NCI-H1048 (cell line): Measurements from ENCODE around the gene BCL2.
A peak's percentile ranks its signal among the peaks of the same experiment; 100 is the strongest.
"Not testable (repeated sequence)": the region's sequence is repeated elsewhere in the genome, so short reads cannot be mapped to it uniquely, and the experiment has no call there.

Source experiments
- DNase-seq: peaks from one replicate; lab custom pipeline; 2025; lab: John Stamatoyannopoulos, UW

Gene BCL2

GRCh38 chr18:63198868-63199742, 120.5 kb downstream of the BCL2 start:
- no peak for DNase-seq

GRCh38 chr18:63198098-63198760, 121.3 kb downstream of the BCL2 start:
- no peak for DNase-seq

- DNase-seq: no peak
Observed at GRCh38 chr18:63197246-63197869, 122.2 kb downstream of the BCL2 start.

GRCh38 chr18:63195326-63196159, 124.0 kb downstream of the BCL2 start:
- no peak for DNase-seq

- no peak for DNase-seq
Observed at GRCh38 chr18:63192885-63193349, 126.7 kb downstream of the BCL2 start.

DNA sequence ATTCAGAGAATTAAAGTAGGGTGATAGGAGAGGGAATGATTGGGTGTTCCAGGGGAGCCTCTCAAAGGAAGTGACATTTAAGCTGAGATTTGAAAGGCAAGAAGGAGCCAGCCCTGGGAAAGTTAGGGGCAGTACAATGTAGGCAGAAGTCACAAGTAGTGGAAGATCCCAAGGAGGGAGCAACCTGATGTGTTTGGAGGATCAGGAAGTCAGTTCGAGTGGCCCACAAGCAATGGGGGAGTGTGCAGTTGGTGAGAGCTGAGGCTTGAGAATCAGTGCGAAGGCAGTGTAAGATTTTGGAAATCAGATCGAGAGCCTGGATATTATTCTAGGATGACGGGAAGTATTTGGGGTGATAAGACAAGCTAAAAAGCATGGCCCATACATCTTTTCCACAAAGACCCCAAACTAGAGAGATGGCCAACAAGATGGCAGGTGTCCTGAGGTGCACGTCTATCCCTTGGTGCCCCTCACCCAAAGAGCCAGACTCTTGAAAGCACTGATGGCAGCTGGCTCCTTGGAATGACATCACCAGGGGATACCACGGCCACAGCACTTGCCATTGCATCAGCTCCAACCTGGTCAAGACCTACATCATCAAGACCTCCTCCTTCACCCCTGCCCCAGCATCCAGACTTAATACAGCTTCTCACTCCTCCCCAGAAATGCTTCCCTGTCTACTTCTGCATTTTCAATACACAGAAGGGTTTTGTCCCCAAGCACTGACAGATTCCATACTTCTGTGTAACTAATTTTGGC, 127.3 kb downstream of the BCL2 start:
- no peak for DNase-seq

GRCh38 chr18:63191413-63191812, 128.2 kb downstream of the BCL2 start:
- no peak for DNase-seq

GRCh38 chr18:63190838-63191237, 128.7 kb downstream of the BCL2 start:
- not testable (repeated sequence) for DNase-seq

GRCh38 chr18:63189817-63190216, 129.8 kb downstream of the BCL2 start:
- DNase-seq: no peak

- no peak for DNase-seq
Observed at GRCh38 chr18:63189041-63189440, 130.5 kb downstream of the BCL2 start.

DNA sequence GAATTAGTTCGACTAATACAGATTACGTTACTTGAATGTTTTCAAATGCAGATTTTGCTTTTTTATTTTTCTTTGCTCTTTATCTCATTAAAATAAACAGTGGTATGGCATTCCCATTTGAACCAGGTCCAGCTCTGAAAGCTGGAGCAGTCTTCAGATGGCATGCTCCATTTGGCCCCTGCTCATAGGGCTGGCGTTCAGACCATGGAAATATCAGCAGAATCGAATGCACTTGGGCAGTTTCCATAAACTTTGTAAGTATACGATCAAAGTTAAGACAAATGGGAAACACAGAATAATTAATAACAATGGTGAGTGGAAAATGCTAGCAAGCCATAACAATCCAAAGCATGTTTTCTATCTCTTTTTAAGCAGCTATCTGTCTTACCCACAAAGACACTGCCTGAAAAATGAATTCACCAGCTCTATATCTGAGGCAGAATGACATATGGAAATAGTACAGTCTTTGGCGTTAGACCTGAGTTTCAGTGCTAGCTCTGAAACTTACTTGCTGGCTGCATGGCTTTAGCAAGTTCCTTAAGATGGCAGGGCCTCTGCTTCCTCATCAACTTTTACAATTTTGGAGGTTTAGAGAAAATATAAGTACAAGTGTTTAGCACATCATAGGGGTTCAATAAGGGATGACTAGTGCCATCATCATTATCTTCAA, 131.6 kb downstream of the BCL2 start:
- no peak for DNase-seq

- no peak for DNase-seq
Observed at GRCh38 chr18:63187223-63187574, 132.4 kb downstream of the BCL2 start.

DNA sequence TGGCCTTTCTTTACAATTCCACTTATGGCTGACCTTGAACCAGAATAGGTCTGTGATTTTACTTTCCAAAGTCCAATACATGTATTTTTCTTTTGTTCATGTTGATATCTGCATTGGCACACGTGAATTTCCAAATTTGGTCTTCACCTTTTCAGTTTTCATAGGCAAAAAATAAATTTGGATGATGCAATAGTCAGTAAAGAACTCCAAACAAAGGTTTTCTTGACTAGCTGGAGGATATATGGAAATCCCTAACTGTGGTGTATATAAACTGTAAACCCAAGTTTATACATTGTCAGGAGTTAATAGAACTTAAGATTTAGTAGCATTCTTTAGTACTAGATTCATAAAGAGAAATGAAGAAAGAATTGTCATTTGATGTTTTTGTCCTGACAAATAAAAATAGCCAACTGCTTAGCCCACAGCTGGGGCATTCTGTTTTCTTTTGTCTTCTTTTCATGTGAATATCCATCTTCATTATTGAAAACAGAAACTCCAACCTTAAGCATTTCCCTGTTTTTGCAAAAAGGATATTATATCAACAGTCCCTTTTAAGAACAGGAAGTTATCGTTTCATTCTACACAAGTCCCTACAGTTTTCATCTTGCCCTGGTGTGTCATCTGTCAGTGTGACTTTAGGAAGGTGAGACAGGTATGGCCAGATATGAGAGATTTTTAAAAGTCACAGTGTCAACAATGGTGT, 132.9 kb downstream of the BCL2 start:
- no peak for DNase-seq

GRCh38 chr18:63185984-63186383, 133.6 kb downstream of the BCL2 start:
- DNase-seq: no peak

- no peak for DNase-seq
Observed at GRCh38 chr18:63183952-63184770, 135.4 kb downstream of the BCL2 start.

DNA sequence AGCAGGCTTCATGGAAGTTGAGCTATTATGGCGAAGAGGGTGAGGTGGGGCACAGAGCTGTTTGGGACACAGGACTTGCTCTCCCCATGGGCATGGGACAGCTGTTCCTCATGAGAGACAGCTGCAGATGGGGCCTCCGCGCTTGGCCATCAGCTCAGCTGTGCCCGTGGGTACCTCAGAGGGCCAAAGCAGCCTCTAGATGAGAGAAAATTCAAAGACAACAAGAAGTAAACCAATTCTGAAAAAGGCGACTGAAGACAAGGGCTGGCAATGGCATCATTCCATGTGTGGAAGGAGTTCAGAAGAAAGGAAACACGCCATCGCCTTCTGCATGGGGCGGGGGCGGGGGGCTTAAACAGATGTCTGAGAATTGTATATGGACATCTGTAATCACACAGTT, 136.2 kb downstream of the BCL2 start:
- DNase-seq: no peak

DNA sequence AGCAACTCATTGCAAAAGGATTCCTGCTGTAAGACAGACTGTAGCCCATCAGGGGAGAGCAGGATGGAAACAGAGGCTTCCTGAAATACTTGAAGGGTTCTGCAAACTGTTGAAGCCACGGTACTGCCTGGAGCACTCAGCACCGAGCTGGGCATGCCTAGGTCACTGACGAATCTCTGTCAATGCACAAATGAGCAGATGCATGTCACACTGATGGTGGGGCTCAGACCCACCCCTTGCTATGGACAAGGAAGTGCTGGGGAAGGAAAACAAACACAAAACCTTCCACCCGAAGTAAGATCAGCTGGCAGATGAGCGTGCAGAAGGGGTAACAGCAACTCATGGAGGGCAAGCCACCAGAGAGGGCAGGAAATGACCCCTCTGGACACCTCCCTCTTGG, 136.7 kb downstream of the BCL2 start:
- DNase-seq: no peak

GRCh38 chr18:63182310-63182772, 137.2 kb downstream of the BCL2 start:
- peak; percentile 51 for DNase-seq

DNA sequence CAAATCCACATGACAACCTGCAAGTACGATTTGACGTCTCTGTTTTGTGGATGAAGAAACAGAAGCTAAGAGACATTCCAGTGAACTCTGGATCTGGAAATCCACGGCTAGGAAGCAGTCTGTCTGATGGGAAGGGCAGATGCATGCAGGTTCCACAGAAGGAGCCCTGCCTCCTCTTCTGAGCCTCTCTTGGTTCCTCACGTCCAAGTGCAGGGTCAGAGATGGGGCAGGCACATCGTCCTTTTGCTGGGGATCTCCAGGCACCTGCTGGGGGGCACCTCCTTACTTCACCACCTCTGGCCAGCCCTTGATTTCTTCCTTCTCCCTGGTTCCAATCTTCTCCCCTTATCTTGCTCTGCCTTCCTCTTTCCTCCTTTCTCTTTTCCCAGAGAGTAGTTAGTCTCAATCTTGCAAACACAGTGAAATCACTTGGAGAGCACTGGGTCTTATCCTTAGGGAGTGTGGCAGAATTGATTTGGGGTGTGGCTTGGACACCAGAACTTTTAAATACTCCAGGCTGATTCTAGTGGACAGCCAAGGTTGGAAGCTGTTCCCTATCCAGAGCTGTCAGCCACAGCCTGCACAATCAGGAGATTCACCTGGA, 137.8 kb downstream of the BCL2 start:
- DNase-seq: no peak
